ENCODE results near the gene ZNF367. TPM values are rescaled to one million over a fixed set of nuclear protein-coding genes. Genes with fewer than 3 reads are reported as not detected.

The ZNF367 gene
- total RNA-seq, 1 donor from 2014 or later = 12.2 TPM

DNA sequence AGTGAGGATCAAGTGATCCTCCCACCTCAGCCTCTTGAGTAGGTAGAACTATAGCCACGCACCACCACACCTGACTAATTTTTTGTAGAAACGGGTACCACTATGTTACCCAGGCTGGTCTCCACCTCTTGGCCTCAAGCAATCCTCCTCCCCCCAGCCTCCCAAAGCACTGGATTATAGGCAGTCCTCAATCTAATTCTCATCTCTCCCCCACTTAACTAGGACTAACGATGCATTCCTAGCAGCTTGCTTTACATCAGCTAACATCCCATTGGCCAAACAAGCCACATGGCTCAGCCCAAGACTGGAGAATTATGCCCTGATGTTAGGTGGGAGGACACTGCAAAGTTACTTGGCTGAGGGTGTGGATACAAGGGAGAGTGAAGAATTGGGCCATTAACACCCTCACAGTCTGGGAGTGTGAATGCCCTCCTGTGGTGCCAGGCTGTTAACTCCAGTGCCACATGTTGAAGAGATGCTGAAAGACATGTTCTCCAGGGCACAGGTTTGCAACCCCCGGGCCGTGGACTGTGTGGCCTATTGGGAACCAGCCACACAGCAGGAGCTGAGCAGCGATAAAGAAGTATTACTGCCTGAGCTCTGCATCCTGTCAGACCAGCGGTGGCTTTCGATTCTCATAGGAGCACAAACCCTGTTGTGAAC lies 5.3 kb upstream of the ZNF367 start:
- H3K4me3 ChIP-seq (ENCODE audit: low read depth, low read length) = no peak overlapping the region
- no peak for DNase-seq (ENCODE audit: low read depth)
- TF ChIP-seq, protein P1, sequence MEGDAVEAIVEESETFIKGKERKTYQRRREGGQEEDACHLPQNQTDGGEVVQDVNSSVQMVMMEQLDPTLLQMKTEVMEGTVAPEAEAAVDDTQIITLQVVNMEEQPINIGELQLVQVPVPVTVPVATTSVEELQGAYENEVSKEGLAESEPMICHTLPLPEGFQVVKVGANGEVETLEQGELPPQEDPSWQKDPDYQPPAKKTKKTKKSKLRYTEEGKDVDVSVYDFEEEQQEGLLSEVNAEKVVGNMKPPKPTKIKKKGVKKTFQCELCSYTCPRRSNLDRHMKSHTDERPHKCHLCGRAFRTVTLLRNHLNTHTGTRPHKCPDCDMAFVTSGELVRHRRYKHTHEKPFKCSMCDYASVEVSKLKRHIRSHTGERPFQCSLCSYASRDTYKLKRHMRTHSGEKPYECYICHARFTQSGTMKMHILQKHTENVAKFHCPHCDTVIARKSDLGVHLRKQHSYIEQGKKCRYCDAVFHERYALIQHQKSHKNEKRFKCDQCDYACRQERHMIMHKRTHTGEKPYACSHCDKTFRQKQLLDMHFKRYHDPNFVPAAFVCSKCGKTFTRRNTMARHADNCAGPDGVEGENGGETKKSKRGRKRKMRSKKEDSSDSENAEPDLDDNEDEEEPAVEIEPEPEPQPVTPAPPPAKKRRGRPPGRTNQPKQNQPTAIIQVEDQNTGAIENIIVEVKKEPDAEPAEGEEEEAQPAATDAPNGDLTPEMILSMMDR (conservative IDR thresholded peaks at IDR 0.05; ENCODE audit: low read depth, low read length) = no peak

DNA sequence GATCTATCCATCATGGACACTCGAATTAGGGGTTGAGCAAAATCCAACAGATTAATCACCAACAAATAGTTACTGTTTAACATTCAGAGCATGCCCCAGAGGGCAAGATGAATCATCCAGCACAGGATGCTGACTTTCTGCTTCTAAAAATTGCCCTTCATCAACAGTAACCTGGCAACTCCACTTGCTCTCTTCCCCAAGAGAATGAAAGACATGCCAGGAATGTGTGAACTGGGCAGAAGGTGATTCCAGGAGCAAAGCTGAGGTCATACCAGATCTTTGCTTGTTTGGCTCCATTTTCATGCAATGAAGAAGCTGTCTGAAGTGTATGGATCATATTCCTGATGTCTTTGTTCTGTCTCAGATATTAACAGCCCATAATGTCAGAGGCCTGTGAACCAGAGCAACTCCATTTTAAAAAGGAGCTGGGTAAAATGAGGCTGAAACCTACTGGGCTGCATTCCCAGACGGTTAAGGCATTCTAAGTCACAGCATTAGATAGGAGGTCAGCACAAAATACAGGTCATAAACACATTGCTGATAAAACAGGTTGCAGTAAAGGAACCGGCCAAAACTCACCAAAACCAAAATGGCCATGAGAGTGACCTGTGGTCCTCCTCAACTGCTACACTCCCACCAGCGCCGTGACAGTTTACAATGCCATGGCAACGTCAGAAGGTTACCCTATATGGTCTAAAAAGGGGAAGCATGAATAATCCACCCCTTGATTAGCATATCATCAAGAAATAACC lies 2.5 kb upstream of the ZNF367 start:
- peak; percentile 99 for DNase-seq (ENCODE audit: low read depth)
- H3K4me3 ChIP-seq (ENCODE audit: low read depth, low read length) = no peak overlapping the region
- TF ChIP-seq, protein P1 (conservative IDR thresholded peaks at IDR 0.05; ENCODE audit: low read depth, low read length) = no peak

DNA sequence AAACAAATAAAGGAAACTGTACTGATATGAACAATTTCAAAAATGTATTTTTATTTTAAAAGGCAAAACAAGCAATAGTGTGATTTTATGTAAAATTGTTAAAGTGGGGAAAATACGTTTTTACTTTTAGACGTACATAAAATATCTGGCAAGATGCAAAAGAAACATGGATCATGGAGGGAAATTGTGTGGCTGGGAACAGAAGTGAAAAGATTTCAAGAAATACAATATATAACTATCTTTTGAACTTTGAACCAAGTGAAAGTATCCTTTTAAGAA lies 1.5 kb upstream of the ZNF367 start:
- H3K4me3 ChIP-seq (ENCODE audit: low read depth, low read length) = peak overlapping the region; percentile 72
- TF ChIP-seq, protein P1 (conservative IDR thresholded peaks at IDR 0.05; ENCODE audit: low read depth, low read length) = no peak
- no peak for DNase-seq (ENCODE audit: low read depth)

DNA sequence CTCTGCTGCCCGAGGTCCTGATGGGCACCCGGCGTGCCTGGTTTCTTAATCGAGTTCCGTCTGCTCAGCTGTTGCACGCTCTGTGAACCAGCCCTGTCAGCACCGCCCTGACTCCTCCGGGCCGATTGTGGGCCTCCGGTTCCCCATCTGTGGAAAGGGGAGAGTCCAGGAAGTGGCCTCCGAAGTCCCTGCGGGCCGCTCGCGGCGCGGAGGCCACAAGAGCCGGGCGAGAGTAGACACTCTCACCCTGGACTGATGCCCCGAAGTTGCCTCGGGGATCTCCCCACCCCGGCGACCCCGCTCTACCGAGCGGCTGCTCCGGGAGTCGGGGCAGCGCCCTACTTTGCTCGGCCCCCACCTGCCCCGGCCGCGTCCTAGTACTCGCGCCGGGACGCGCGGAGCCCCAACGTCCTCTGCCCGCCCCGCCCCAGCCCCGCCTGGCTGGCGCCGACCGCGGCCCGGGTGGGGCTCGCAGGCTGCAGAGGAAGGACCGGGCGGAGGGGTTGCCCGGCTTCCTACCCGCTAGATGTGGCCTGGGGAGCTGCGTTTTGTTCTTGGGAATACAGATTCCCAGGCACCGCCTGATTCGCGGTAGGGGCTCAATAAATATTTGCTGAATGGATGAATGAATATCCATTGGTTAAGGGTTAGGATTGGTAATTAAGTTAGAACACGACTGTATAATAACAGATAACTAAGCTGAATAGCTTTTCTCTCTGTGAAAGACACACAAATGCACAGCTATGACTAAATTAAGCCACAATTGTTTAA lies 935 bp upstream of the ZNF367 start:
- H3K4me3 ChIP-seq (ENCODE audit: low read depth, low read length) = peak overlapping the region; percentile 72
- TF ChIP-seq, protein P1 (conservative IDR thresholded peaks at IDR 0.05; ENCODE audit: low read depth, low read length) = no peak
- no peak for DNase-seq (ENCODE audit: low read depth)

DNA sequence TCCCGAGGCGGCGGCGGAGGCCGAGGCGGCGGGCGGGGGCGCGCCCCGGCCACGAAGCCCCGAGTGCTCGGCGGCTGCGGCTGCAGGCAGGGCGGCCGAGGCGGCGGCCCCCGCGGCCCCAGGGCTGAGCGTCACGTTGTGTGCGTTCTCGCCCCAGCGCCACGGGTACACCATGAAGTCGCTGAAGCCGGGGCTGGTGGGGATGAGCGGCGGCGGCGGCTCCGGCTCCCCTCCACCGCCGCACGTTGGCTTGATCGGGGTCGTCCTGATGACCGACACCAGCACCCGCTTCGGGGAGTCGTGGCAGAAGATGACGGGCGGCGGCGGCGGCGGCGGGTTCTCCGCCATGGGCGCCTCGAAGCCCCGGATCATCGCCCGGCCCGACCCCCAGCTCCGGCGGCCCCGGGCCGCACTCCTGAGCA lies 498 bp downstream of the ZNF367 start:
- TF ChIP-seq, protein P1 (conservative IDR thresholded peaks at IDR 0.05; ENCODE audit: low read depth, low read length) = no peak
- peak overlapping the region; percentile 72 for H3K4me3 ChIP-seq (ENCODE audit: low read depth, low read length)
- DNase-seq (ENCODE audit: low read depth) = no peak

DNA sequence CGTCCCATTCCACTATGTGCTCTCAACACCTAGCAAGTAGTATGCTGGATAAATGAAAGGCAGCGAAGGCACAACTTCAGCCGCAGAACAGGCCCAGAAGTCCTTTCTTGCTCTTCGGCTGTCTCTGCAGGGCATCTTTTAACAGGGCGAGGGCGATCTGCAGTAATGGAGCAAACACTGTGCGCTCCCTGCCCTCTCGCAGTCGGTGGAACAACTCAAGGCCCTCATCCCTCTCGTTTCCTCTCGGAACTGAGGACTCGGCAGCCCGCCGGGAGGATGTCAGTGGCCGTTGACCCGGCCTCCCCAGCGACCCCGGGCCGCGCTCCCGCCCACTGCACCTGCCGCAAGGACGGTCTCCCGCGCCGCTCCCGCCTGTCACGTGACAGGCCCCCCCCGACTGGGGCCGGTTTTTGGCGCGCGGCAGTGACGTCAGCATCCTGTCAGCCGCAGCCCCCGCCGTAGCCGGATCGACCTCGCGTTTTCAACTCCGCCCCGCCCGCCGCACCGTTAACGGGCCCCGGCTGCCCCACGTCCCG lies 1.1 kb downstream of the ZNF367 start:
- TF ChIP-seq, protein P1 (conservative IDR thresholded peaks at IDR 0.05; ENCODE audit: low read depth, low read length) = peak; percentile 12
- peak overlapping the region; percentile 72 for H3K4me3 ChIP-seq (ENCODE audit: low read depth, low read length)
- no peak for DNase-seq (ENCODE audit: low read depth)

All from epithelial cell of proximal tubule (primary cell).